HPDE6-E6E7 (cell line): ENCODE results near the gene ELK3.
"Not testable (repeated sequence)": the region's sequence is repeated elsewhere in the genome, so short reads cannot be mapped to it uniquely, and the experiment has no call there.

Source experiments
- DNase-seq: peaks from one replicate; pipeline ENCODE4 v3.0.0; 2011; ENCODE audit warnings: missing footprints; ENCODE audit errors: extremely low spot score

ELK3 gene

DNA sequence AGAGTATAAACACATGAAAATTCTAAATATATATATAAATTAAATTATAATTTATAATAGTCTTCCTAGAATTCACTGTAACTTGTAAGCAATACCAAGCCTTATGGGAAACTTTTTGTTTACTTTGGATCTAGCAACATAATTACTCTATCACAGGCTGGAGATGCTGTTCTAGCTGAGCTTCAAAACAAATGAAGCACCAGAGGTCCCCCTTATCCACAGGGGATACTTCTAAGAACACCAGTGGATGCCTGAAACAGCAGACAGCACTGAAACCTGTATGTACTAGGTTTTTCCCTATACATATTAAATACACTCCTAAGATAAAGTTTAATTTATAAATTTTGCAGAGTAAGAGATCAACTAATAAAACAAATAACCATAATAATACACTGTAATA is 109.5 kb downstream of the ELK3 start:
- DNase-seq: no peak

DNA sequence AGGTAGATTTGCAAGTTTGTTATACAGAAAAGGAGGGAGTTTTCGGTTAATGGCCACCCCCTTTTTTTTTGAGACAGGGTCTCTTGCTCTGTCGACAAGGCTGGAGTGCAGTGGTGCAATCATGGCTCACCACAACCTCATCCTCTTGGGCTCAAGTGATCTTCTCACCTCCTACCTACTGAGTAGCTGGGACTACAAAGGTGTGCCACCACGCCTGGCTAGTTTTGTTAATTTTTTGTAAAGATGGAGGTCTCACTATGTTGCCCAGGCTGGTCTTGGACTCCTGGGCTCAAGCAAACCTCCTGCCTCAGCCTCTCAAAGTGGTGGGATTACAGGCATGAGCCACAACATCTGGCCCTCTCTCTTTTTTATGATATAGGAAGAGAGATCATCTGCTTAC is 111.5 kb downstream of the ELK3 start:
- no peak for DNase-seq

DNA sequence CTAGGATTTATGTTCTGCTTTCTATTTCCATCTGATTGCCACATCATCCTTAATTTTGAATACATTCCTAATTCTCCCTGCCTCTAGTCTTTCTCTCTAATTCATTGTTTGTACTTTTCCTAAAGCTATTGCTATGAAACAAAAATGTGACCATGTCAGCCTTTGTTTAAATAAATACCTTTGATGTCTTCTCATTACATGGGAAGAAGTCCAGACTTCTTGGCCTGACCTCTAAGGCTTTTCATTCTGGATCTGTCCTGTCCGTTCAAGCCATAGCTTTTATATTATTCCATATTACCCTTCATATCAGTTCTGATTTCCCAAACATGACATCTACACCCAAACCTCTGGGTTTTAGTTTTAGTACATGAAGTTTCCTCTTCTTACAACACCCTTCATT is 114.7 kb downstream of the ELK3 start:
- DNase-seq: no peak

DNA sequence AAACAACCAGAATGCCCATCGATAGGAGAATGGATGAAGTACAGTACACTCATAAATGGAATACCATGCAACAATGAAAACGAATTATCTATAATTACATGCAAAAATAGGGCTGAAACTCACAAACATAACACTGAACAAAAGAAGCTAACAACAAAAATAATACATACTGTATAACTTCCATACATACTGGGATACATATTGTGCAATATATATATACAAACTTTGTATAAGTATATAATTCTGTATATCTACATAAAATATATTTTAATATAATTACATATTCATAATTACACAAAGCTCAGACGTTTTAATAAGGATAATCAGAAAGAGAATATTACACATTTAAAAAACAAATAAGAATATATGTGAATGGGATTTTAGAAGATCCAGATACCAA is 115.9 kb downstream of the ELK3 start:
- DNase-seq: no peak

DNA sequence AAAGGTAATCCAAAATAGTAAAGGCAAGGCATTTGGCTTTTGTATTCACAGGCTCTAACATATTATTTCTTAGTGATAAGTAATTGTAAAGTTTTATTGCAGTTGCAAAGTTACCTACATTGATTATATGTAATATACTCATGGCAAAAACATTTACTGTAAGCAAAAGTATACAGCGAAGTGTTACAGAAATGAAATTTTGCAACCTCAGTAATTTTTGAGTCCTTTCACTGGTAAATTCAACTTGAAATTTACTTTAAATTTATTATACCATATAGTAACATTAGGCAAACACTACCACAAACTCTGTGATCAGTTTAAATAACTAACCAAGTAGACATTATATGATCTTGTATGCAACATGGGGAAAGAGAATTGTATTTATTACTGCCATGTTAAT is 117.0 kb downstream of the ELK3 start:
- DNase-seq: no peak

DNA sequence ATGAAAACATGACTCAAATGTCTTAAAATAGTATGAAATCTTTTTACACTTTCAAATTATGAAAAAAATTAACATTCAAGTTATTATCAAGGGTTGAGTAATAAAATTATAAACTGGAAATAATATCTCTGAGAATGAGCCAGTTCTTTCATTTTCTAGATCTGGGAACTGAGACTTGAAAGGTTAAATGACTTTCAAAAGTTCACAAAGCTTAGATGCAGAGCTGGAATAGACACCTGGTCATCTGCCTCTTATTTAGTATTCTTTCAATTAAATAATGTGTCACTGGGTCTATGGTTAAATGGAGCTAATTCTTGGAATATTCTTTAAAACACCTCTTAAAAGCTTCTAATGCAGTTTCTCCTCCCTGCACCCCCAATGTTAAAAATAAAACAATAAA is 119.4 kb downstream of the ELK3 start:
- no peak for DNase-seq

DNA sequence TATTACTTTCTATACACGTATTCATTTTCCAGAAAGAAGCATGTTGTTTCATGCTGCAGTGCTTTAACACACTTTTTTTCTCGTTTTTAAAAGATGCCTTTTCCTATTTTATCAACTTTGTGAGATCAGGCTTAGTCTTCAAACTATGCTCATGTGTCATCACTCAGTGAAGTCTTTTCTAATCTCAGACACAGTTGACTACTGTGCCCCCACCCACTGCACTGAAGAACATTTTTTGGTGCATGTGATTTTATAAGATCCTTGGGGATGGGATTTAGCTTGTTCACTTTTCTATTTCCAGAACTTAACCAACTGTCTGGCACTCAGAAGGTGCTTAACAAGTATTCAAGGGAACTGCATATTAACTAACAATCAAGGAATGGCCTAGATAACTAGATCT is 120.5 kb downstream of the ELK3 start:
- DNase-seq: no peak

DNA sequence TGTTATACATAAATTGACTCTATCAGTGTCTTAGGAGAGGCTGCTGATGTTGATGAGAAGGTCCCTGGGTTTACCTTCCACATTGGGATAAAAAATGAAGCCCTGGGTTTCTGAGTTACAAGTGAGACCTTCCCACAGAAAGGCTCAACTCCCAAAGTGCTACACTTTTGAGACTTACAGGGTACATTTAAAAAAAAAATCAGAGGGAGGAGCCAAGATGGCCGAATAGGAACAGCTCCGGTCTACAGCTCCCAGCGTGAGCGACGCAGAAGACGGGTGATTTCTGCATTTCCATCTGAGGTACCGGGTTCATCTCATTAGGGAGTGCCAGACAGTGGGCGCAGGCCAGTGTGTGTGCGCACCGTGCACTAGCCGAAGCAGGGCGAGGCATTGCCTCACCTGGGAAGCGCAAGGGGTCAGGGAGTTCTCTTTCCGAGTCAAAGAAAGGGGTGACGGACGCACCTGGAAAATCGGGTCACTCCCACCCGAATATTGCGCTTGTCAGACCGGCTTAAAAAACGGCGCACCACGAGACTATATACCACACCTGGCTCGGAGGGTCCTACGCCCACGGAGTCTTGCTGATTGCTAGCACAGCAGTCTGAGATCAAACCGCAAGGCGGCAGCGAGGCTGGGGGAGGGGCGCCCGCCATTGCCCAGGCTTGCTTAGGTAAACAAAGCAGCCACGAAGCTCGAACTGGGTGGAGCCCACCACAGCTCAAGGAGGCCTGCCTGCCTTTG is 121.7 kb downstream of the ELK3 start:
- not testable (repeated sequence) for DNase-seq

DNA sequence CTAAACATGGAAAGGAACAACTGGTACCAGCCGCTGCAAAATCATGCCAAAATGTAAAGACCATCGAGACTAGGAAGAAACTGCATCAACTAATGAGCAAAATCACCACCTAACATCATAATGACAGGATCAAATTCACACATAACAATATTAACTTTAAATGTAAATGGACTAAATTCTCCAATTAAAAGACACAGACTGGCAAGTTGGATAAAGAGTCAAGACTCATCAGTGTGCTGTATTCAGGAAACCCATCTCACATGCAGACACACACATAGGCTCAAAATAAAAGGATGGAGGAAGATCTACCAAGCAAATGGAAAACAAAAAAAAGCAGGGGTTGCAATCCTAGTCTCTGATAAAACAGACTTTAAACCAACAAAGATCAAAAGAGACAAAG is 123.6 kb downstream of the ELK3 start:
- not testable (repeated sequence) for DNase-seq
